NCI-H510A treated with DMSO at 0.1 percent for 48 hours (cell line): ENCODE data around the gene SELENOO.
A peak's percentile ranks its signal among the peaks of the same experiment; 100 is the strongest.

ENCODE experiments used
- DNase-seq: peaks from one replicate; lab custom pipeline; 2025; lab: John Stamatoyannopoulos, UW

Gene SELENOO

GRCh38 chr22:50216684-50217520, 16.1 kb downstream of the SELENOO start:
- DNase-seq: no peak

- no peak for DNase-seq
Measured at GRCh38 chr22:50217543-50218152, 16.8 kb downstream of the SELENOO start.

GRCh38 chr22:50218153-50218995, 17.6 kb downstream of the SELENOO start:
- DNase-seq: peak; percentile 45

- DNase-seq: no peak
Measured at GRCh38 chr22:50218996-50219727, 18.4 kb downstream of the SELENOO start.

GRCh38 chr22:50219800-50220602, 19.2 kb downstream of the SELENOO start:
- no peak for DNase-seq

DNA sequence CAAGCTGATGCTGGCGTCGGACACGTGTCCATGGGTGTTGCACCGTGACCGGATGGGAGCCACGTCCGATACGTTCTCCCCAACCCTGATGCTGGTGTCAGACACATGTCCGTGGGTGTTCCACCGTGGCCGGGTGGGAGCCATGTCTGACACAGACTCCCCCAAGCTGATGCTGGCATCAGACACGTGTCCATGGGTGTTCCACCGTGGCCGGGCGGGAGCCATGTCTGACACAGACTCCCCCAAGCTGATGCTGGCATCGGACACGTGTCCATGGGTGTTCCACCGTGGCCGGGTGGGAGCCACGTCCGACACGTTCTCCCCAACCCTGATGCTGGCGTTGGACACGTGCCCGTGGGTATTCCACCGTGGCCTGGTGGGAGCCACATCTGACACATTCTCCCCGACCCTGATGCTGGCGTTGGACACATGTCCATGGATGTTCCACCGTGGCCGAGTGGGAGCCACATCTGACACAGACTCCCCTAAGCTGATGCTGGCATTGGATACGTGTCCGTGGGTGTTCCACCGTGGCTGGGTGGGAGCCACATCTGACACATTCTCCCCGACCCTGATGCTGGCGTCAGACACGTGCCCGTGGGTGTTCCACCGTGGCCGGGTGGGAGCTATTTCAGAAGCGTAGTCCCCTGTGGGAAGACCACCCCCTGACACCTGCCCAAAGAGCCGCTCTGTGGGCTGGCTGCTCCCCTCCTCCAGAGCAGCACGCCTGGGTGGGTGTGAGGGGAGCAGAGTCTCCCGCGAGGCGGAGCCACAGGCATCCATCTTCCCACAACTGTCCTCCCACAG, 20.0 kb downstream of the SELENOO start:
- DNase-seq: no peak

GRCh38 chr22:50221410-50222300, 20.8 kb downstream of the SELENOO start:
- DNase-seq: no peak

- no peak for DNase-seq
Measured at GRCh38 chr22:50222508-50222907, 21.7 kb downstream of the SELENOO start.

- no peak for DNase-seq
Measured at GRCh38 chr22:50224071-50224470, 23.3 kb downstream of the SELENOO start.

- DNase-seq: no peak
Measured at GRCh38 chr22:50225200-50225969, 24.6 kb downstream of the SELENOO start.

GRCh38 chr22:50226063-50226874, 25.5 kb downstream of the SELENOO start:
- DNase-seq: no peak

GRCh38 chr22:50226875-50227165, 26.0 kb downstream of the SELENOO start:
- DNase-seq: no peak

DNA sequence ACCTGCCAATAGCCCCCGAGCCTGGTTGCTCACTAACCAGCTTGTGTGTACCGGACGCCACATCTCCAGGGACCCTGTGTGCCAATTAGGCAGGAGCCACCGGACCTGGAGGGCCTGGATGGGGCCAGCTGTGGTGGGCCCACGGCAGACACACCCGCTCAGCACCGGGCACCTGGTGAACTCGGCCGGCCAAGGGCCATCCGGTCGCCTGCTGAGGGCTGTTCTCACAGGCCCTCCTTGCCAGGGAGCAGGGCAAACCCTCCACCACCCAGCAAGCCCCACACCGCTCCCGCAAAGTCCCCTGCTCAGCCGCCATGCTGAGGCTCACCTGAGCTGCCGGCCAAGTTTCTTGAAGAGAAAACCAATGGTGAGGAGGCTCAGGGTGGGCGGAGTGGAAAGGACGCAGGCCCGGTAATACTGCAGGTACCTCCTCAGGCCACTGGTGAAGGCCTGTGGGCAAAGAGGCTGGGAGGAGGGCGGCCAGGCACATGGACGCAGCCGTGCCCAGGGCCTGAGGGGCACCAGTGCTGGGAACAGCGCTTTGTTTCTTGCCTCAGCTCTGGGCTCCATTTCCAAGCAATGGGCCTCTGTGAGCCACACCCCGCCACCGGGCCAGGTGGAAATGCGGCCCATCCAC, 26.9 kb downstream of the SELENOO start:
- DNase-seq: no peak

DNA sequence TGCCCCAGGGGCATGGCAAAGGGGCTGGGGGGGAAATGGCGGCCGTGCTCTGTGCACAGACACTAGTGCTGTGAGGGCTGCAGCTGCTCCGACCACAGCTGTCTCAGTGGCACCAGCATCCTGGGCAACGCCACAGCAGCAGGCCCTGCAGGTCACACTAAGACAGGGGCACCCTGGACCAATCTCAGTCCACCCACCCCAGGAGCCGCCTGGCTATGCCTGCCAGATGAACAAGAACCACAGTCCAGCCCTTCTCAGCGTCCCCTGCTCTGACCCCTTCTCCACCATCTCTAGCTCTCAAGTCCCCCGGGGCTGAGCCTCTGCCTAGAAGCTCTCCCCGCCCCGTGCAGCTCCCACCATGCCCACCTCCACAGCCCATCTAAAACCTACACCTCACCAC, 27.6 kb downstream of the SELENOO start:
- no peak for DNase-seq

- no peak for DNase-seq
Measured at GRCh38 chr22:50229370-50229769, 28.6 kb downstream of the SELENOO start.

DNA sequence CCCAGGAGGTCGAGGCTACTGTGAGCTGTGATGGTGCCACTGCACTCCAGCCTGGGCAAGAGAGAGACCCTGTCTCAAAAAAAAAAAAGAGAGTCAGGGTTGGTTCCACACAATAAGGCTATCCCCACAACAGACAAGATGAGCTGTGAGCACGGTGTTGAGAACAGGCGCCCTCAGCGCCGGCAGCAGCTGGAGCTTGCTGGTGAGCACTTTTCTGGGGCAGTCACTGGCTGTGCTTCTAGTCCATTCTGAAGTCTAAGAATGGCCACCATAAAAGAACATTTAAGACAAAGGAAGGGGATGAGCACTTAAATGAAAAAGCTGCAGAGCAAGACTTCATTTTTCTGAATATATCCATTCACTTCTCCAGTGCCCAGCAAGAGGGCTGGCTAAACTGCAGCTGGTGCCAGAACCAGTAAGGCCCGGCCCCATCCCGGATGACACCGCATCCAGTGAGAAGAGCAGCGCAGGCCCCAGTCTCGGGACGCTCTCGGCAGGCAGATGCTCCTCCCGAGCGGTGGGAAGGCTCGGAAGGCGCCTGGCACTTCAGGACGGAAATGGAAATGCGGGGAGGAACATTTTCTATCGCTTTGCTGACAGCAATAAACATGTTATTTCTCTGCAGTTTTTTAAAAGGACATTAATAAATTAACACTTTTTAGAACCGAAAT, 31.8 kb downstream of the SELENOO start:
- DNase-seq: no peak

- DNase-seq: no peak
Measured at GRCh38 chr22:50233223-50233622, 32.4 kb downstream of the SELENOO start.
